ENCODE data around the gene DBT.
"Not testable (repeated sequence)": the region's sequence is repeated elsewhere in the genome, so short reads cannot be mapped to it uniquely, and the experiment has no call there.

The DBT gene

DNA sequence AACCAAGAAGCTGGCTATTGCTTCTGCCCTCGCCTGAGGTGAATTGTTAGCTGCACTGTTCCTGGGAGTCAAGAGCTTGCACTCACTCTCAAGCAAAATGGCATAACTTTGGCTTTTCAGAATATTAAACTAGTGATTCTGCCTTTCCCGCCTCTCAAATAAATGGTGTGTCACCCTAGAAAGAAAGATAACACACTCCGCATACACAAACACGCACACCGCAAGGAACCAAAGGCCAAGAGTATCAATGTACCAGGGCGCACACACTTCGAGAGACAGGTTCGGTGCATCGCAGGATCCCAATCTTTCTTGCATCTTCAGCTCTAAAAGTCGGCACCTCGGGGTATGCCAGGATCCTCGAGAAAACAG, 15.9 kb upstream of the DBT start:
- Mint-ChIP-seq H3K27ac (peak overlapping the region; percentile 97 to 100), H3K27me3 (no peaks in the 10 kb centered on the region), H3K4me1 (peaks cover 48% of the 10 kb centered on the region), H3K4me3 (peak overlapping the region; percentile 93 to 100), H3K9me3 (no peaks in the 10 kb centered on the region)
- ATAC-seq, result peak; percentile 43
- no peak for DNase-seq

DNA sequence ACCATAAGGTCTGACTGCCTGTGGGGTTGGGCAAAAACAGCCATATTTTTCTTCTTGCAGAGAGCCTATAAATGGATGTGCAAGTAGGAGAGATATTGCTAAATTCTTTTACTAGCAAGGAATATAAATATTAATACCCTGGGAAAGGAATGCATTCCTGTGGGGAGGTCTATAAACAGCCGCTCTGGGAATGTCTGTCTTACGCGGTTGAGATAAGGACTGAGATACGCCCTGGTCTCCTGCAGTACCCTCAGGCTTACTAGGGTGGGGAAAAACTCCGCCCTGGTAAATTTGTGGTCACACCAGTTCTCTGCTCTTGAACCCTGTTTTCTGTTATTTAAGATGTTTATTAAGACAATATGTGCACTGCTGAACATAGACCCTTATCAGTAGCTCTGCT, 14.4 kb upstream of the DBT start:
- not testable (repeated sequence) for H3K27me3 Mint-ChIP-seq, ATAC-seq, H3K4me3 Mint-ChIP-seq, H3K9me3 Mint-ChIP-seq, DNase-seq, H3K27ac Mint-ChIP-seq
- H3K4me1 Mint-ChIP-seq, result peaks cover 37% of the 10 kb centered on the region

DNA sequence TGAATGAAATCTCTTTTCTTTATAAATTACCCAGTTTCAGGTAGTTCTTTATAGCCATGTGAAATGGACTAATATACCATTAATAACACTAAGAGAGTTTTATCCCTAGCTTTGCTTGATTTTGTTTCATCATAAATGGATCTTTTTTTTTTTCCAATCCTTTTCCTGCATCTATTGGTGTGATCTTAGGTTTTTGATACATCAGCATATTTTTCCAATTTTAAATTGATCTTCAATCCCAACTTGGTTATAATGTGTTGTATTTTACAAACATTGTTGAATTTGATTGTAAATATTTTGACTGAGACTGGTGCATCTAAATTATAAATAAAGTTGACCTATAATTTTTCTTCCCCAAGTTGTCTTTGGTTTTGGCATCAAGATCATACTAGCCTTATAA, 12.1 kb upstream of the DBT start:
- ATAC-seq, result no peak
- H3K27ac Mint-ChIP-seq, result no peak overlapping the region
- H3K4me3 Mint-ChIP-seq, result no peak overlapping the region
- DNase-seq, result no peak
- peaks cover 18% of the 10 kb centered on the region for H3K4me1 Mint-ChIP-seq
- no peaks in the 10 kb centered on the region for H3K27me3 Mint-ChIP-seq
- H3K9me3 Mint-ChIP-seq, result no peaks in the 10 kb centered on the region

DNA sequence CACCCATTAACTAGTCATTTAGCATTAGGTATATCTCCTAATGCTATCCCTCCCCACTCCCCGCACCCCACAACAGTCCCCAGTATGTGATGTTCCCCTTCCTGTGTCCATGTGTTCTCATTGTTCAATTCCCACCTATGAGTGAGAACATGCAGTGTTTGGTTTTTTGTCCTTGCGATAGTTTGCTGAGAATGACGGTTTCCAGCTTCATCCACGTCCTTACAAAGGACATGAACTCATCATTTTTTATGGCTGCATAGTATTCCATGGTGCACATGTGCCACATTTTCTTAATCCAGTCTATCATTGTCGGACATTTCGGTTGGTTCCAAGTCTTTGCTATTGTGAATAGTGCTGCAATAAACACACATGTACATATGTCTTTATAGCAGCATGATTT, 8.8 kb upstream of the DBT start:
- not testable (repeated sequence) for H3K9me3 Mint-ChIP-seq, H3K27me3 Mint-ChIP-seq, H3K4me1 Mint-ChIP-seq, H3K27ac Mint-ChIP-seq, H3K4me3 Mint-ChIP-seq, ATAC-seq, DNase-seq

DNA sequence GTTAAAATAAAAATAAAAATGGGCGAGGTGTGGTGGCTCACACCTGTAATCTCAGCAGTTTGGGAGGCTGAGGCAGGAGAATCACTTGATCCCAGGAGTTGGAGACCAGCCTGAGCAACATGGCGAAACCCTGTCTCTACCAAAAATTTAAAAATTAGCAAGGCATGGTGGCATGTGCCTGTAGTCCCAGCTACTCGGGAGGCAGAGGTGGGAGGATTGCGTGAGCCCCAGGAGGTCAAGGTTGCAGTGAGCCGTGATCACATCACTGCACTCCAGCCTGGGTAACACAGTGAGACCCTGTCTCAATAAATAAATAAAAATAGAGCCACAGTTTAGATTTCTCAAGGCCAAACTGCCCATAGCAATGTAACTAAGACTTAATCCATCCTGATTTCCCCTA, 6.6 kb upstream of the DBT start:
- H3K27me3 Mint-ChIP-seq, H3K4me1 Mint-ChIP-seq, ATAC-seq, DNase-seq, H3K9me3 Mint-ChIP-seq, H3K4me3 Mint-ChIP-seq, H3K27ac Mint-ChIP-seq: not testable (repeated sequence)

DNA sequence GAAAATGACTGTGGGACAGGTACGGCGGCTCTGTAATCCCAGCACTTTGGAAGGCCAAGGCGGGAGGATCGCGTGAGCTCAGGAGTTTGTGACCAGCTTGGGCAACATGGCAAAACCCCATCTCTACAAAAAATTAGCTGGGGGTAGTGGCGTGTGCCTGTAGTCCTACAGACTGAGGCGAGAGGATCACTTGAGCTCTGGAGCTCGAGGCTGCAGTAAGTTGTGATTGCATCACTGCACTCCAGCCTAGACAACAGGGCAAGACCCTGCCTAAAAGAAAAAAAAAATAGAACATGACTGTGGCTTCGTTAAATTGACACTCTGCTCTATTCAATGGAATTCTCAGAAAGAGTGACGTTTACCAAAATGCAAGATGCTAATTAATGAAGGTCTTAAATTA, 3.9 kb upstream of the DBT start:
- H3K9me3 Mint-ChIP-seq, result no peaks in the 10 kb centered on the region
- no peak overlapping the region for H3K4me3 Mint-ChIP-seq
- H3K27ac Mint-ChIP-seq, result no peak overlapping the region
- no peak for DNase-seq
- no peaks in the 10 kb centered on the region for H3K27me3 Mint-ChIP-seq
- ATAC-seq, result no peak
- no peaks in the 10 kb centered on the region for H3K4me1 Mint-ChIP-seq

DNA sequence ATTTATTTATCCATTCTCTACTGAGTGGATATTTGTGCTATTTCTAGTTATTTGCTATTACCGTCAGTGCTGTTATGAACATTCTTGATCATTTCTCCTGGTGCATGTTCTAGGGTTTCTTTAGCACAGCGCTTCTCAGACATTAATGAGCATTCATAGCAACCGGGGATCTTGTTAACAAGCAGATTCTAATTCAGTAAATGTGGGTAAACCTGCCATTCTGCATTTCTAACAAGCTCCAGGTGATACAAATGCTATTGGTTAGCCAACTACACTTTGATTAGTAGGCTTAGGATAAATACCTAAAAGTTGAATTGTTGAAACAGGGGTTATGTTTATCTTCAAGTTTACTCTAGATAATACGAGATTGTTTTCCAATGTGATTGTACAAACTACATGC, 3.3 kb upstream of the DBT start:
- no peaks in the 10 kb centered on the region for H3K4me1 Mint-ChIP-seq
- H3K27me3 Mint-ChIP-seq, result no peaks in the 10 kb centered on the region
- DNase-seq, result no peak
- H3K4me3 Mint-ChIP-seq, result no peak overlapping the region
- ATAC-seq, result no peak
- no peaks in the 10 kb centered on the region for H3K9me3 Mint-ChIP-seq
- H3K27ac Mint-ChIP-seq, result no peak overlapping the region

DNA sequence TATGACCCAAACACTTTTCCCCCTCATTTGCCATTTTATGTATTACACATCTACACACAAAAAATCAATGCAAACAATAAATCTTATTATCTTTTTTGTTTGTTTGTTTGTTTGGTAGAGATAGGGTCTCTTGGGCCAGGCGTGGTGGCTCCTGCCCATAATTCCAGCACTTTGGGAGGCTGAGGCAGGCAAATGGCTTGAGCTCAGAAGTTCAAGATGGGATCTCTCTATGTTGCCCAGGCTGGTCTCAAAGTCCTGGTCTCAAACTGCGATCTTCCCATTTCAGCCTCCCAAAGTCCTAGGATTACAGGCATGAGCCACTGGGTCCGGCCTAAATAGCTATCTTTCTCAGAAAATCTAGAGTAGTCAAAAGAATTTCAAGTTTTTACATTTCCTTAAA, 1.2 kb upstream of the DBT start:
- Mint-ChIP-seq H3K27me3 (no peaks in the 10 kb centered on the region), H3K9me3 (no peaks in the 10 kb centered on the region), H3K4me1 (peaks cover 10% of the 10 kb centered on the region), H3K27ac (no peak overlapping the region), H3K4me3 (no peak overlapping the region)
- DNase-seq (no peak), ATAC-seq (no peak)

DNA sequence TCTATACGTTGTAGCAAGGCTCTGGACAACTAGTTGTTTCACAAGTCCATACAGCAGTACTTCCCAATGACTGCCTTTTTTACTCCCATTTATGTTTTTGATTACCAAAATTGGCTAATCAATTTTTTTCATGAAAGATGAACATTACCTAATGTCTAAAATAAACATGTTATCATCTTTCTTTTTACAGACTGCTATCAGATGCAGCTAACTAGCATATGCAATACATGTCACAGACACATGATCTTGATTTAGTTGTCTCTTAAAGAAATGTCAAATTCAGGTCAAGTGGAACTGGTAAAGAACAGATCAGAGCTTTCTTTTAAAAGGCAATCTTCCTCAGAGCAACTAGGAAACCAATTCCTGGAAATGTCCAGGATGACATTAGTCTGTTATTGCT, 630 bp upstream of the DBT start:
- no peak for DNase-seq
- peak overlapping the region in 1 of 2 donors; percentile 38 for H3K27ac Mint-ChIP-seq

DNA sequence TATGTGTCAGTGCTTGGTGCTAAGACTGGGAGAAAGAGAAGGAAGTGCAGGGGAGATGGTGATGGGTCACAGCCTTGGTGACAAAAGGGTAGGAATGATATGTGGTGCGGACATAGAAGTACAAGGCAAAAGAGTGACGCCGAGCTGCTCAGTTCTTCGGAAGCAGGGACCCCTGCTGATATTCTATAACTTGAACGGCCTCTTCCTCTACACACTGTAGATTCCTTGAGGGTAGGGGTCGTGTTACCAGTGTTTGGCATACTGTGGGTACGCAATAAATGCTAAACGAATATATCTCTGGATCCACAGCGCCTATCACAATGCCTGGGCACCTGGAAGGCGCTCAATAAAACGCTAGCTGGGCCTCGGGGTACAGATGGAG, 488 bp downstream of the DBT start:
- H3K27ac Mint-ChIP-seq, result no peak overlapping the region
- ATAC-seq (no peak), DNase-seq (no peak)
- no peaks in the 10 kb centered on the region for H3K27me3 Mint-ChIP-seq
- no peaks in the 10 kb centered on the region for H3K9me3 Mint-ChIP-seq
- peaks cover 11% of the 10 kb centered on the region for H3K4me1 Mint-ChIP-seq
- H3K4me3 Mint-ChIP-seq, result no peak overlapping the region

More for the DNA sequence above, 630 bp upstream of the DBT start:
- H3K4me3 Mint-ChIP-seq, result no peak overlapping the region
- no peaks in the 10 kb centered on the region for H3K9me3 Mint-ChIP-seq
- H3K4me1 Mint-ChIP-seq, result peaks cover 10% of the 10 kb centered on the region
- no peak for ATAC-seq
- H3K27me3 Mint-ChIP-seq, result no peaks in the 10 kb centered on the region

DNA sequence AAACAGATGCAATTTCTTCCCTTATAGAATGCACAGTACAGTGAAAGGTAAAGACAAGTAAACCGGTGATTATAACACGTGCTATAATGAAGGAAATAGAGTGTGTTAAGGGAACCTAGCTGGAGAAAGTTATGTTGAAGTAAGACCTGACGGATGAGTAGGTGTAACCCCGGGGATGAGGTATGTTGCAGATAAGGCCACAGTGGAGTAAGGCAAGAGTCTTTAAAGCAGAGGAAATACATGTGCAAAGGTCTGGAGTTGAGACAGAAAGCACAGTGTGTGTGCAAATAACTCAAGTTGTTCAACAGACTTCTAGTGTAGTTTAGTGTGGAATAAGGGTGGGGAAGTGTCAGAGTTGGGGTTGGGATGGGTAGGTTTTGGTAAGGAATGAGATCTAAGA, 2.9 kb downstream of the DBT start:
- no peak for DNase-seq
- H3K27ac Mint-ChIP-seq, result no peak overlapping the region
- H3K4me1 Mint-ChIP-seq, result peaks cover 19% of the 10 kb centered on the region
- no peaks in the 10 kb centered on the region for H3K9me3 Mint-ChIP-seq
- no peaks in the 10 kb centered on the region for H3K27me3 Mint-ChIP-seq
- no peak overlapping the region for H3K4me3 Mint-ChIP-seq
- no peak for ATAC-seq

DNA sequence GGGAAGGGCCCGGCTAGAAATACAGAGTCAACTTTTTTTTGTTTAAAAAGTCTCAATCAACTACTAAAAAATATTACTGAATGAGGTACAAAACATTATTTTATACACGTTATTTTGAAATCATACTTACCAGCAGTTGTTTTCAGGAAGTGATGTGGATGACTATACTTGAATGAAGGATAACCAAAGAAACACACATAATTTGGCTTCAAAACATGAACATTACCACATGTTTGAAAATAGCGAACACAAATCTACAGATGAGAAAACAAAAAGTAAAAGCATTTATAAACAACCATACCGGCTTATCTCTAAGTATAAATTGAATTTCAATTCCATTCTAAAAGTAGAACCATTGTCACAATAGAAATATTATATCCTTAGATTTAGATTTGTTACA, 9.0 kb downstream of the DBT start:
- Mint-ChIP-seq H3K27ac (no peak overlapping the region), H3K4me3 (no peak overlapping the region), H3K4me1 (peaks cover 15% of the 10 kb centered on the region), H3K9me3 (no peaks in the 10 kb centered on the region), H3K27me3 (no peaks in the 10 kb centered on the region)
- DNase-seq (no peak), ATAC-seq (no peak)

DNA sequence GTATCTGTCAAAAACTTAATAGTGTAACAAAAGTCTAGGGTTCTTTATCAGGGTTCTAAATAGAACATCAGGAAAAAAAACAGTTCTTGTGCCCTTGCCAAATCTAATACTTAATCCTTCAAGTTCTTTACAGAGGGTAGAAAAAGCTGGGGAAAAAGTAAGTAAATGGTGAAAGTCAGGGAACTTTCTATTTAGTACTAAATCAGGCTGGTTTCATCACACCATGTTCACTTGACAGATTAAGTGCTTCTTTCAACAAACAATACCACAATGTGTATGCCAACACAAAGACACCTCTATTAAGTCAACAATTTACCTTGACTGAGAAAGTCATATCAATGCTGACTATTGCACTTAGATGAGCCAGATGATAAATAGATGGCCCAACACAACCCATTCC, 9.7 kb downstream of the DBT start:
- H3K27ac Mint-ChIP-seq, result no peak overlapping the region
- ATAC-seq (no peak), DNase-seq (no peak)
- H3K27me3 Mint-ChIP-seq, result no peaks in the 10 kb centered on the region
- no peaks in the 10 kb centered on the region for H3K9me3 Mint-ChIP-seq
- H3K4me1 Mint-ChIP-seq, result peaks cover 15% of the 10 kb centered on the region
- no peak overlapping the region for H3K4me3 Mint-ChIP-seq

DNA sequence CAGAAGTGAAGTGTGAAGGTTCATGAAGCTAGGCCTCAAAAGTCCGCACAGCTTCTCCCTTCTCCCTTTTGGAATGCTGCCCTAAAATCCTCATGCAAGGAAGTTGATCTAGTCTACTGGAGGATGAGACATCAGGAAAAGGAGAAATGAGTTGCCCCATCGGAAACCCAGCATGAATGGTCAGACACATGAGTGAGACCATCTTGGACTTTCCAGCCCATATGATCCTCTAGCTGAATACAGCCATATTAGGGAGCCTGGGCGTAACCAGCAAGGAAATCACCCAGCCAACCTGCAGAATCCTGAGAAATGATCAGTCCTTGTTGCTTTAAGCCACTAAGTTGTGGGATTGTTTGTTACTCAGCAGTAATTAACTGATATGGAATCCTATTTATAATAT, 12.5 kb downstream of the DBT start:
- Mint-ChIP-seq H3K4me1 (peaks cover 5% of the 10 kb centered on the region), H3K27ac (peak overlapping the region in 1 of 2 donors; percentile 54), H3K4me3 (no peak overlapping the region)

DNA sequence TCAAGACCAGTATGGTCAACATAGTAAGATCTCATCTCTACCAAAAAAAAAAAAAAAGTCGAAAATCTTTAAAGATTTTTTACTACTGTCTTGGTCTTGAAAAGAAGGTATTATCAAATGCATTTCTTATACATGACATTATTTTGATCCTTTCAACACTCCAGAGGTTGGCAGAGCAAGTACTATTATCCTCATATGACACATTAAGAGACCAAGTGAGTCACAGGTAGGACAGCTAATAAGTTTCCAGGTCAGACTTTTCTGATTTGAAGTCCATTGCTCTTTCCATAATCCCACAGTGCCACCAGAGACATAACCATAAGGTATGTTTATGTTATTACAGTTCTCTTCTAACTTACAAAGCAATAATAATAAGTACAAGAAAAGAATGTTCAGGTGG, 15.2 kb downstream of the DBT start:
- Mint-ChIP-seq H3K9me3 (no peaks in the 10 kb centered on the region), H3K4me1 (no peaks in the 10 kb centered on the region), H3K27ac (no peak overlapping the region), H3K4me3 (no peak overlapping the region), H3K27me3 (no peaks in the 10 kb centered on the region)
- ATAC-seq, result no peak
- DNase-seq, result no peak

More for the DNA sequence above, 12.5 kb downstream of the DBT start:
- DNase-seq (no peak), ATAC-seq (no peak)
- H3K27me3 Mint-ChIP-seq, result no peaks in the 10 kb centered on the region
- no peaks in the 10 kb centered on the region for H3K9me3 Mint-ChIP-seq

DNA sequence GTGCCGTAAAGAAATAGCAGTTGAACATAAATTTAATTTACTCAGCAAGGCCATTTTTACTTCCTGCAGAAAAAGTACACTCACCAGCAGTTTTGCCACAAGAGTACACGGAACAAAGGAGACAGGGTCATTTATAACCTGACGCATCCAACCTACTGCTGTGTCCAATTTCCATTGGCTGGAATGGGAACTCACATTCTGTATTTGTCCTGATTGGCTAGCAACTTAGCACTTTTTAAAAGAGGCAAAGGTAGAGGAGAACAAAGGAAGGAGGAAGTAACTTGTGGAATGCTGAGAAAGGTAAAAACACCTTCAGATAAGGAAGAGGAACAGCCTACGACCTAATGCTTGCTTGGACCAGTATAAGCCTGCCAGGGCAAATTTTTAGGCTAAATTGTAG, 16.1 kb downstream of the DBT start:
- not testable (repeated sequence) for ATAC-seq, H3K9me3 Mint-ChIP-seq, H3K27me3 Mint-ChIP-seq, H3K4me3 Mint-ChIP-seq, H3K27ac Mint-ChIP-seq, H3K4me1 Mint-ChIP-seq, DNase-seq

DNA sequence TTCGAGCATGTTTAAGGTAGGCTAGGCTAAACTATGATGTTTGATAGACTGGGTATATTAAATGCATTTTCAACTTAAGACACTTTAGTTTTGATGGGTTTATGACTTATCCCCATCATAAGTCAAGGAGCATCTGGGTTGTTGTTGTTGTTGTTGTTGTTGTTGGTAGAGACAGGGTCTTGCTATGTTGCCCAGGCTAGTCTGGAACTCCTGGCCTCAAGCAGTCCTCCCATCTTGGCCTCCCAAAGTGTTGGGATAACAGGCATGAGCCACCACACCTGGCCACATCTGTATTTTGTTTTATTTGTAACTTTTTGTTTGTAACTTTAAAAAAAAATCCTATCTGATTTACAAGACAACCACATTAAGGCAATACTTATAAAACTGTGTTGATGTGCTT, 17.5 kb downstream of the DBT start:
- H3K27ac Mint-ChIP-seq, result no peak overlapping the region
- ATAC-seq, result no peak
- DNase-seq, result no peak
- no peaks in the 10 kb centered on the region for H3K27me3 Mint-ChIP-seq
- H3K9me3 Mint-ChIP-seq, result no peaks in the 10 kb centered on the region
- no peak overlapping the region for H3K4me3 Mint-ChIP-seq
- H3K4me1 Mint-ChIP-seq, result no peaks in the 10 kb centered on the region

DNA sequence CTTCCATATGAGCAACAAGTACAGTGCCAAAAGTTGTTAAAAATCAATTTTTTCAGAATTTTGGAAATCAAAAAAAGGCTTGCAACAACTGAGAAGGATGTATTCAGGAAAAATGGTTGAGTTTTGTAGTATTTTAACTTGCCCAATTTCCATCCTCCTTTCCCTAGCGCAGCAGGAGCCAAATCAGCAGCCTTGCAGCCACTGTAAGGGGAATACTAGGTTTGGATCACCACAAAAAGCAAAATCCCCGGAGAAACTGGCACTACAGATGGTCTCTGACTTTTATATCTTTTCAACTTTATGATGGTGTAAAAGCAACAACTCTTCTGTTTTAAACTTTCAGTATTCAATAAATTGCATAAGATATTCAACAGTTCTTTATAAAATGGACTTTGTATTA, 17.9 kb downstream of the DBT start:
- DNase-seq (no peak), ATAC-seq (no peak)
- Mint-ChIP-seq H3K27ac (no peak overlapping the region), H3K4me3 (no peak overlapping the region), H3K27me3 (no peaks in the 10 kb centered on the region), H3K9me3 (no peaks in the 10 kb centered on the region), H3K4me1 (no peaks in the 10 kb centered on the region)
